Measurements from ENCODE around the gene SLC27A5. TPM values are rescaled to one million over a fixed set of nuclear protein-coding genes. Genes with fewer than 3 reads are reported as not detected.
"Not testable (repeated sequence)": the region's sequence is repeated elsewhere in the genome, so short reads cannot be mapped to it uniquely, and the experiment has no call there.

Gene SLC27A5
- total RNA-seq, 1 donor, result 3.0 TPM

DNA sequence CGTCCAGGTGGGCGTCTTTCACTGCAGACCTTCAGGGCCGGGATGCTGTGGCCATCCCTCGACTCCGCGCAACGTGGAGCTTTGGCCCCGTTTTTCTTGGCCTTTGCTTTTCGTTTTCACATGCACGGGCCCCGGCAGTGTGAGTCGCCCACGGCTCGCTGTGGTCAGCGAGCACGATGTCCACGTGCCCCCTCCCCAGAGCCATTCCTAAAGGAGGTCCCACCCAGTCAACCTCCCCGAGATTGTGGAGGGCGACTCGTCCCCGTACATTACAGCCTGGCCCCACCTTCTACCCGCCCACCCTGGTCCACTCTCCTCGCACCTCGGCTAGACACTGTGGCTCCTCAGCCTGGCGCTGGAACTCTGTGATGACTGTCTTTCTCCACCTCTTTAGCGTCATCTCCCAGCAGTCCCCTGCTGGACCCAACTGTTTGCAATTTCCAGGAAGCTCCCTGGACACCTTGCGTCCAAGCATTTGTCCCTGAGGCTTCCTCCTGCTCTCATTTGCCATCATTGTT, 35.2 kb downstream of the SLC27A5 start:
- DNase-seq (ENCODE audit: low read depth), result peak; percentile 25
- peak overlapping the region; percentile 71 for H3K4me3 ChIP-seq (ENCODE audit: low read depth, low read length)
- TF ChIP-seq, protein P1, sequence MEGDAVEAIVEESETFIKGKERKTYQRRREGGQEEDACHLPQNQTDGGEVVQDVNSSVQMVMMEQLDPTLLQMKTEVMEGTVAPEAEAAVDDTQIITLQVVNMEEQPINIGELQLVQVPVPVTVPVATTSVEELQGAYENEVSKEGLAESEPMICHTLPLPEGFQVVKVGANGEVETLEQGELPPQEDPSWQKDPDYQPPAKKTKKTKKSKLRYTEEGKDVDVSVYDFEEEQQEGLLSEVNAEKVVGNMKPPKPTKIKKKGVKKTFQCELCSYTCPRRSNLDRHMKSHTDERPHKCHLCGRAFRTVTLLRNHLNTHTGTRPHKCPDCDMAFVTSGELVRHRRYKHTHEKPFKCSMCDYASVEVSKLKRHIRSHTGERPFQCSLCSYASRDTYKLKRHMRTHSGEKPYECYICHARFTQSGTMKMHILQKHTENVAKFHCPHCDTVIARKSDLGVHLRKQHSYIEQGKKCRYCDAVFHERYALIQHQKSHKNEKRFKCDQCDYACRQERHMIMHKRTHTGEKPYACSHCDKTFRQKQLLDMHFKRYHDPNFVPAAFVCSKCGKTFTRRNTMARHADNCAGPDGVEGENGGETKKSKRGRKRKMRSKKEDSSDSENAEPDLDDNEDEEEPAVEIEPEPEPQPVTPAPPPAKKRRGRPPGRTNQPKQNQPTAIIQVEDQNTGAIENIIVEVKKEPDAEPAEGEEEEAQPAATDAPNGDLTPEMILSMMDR (IDR thresholded peaks at IDR 0.05; ENCODE audit: insufficient read depth, low read depth, low read length), result no peak

DNA sequence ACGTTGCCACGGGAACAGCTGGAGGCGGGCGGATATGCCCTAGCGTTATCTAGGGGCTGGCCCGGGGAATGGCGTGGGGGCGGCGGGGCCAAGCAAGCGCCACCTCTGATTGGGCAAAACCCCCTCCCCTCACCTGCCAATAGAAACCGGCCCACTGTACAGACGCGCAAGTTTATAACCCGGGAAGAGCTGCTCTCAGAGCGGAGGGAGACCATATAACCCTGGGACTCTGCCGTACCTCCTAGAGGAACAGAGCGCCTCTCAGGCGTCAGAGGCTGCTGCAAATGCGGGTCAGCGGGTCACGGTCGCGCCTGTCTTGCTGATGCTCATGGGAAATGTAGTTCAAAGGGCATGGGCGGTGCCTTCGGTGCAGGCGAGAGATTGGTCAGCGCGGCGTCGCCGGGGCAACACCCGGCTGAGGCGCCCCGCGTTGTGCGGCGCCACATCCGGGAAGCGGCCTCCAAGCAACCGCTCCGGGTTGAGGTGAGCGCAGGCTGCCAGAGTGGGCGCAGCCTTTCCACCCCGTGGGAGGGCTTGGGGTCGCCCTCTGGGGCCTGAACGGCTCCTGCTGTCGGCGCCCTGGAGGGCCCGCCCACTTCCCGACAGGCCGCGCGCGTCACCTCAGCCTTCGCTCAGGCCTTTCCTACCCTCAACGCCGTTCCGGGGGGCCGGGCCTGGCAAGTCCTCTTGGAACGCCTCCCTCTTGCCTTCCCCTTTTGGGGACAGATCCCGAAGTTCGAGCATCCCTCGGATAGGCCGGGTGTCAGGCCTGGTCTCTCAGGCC, 35.9 kb downstream of the SLC27A5 start, which contains the start of gene ZNF446:
Gene ZNF446 (plus strand): TSS at position 639 of the 784 bp plus-strand sequence. CDS start 867 bp downstream, outside the sequence.
- TF ChIP-seq, protein P1 (IDR thresholded peaks at IDR 0.05; ENCODE audit: insufficient read depth, low read depth, low read length), result no peak
- DNase-seq (ENCODE audit: low read depth), result peak; percentile 97
- peak within 1 kb of the TSS; percentile 71 for H3K4me3 ChIP-seq (ENCODE audit: low read depth, low read length)

DNA sequence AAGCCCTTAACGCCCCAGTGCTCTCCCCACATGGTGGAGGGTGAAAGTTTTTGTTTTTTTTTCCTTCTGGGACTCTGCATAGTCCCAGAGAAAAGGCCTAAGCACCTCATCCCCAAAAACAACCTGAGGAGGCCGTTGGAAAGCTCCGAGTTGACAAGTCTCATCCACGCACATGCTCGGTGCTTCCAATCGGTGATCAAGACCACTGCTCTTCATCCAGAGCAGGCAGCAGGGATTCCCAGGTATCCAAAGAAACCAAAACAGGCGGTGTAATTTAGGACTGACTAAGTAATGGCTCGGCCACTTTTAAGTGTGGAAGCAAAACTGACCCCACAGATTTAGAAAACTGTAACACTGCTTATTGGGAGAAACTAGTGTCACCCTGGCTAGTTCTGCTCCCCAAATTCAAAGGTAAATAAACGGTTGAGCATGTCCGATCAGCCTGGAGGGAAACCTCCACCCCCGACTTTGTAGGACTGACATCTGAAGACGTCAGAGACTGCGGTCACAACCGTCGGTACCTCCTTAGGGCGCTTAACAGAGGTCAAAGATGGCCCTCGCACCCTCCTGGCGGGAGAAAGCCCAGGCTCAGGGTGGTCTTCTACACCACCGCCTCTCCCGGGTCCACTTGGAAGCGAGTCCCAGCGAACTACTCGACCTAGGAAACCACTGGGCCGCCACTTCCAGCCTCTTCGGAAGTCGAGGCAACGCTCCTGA, 36.6 kb downstream of the SLC27A5 start:
- TF ChIP-seq, protein P1 (IDR thresholded peaks at IDR 0.05; ENCODE audit: insufficient read depth, low read depth, low read length), result no peak
- H3K4me3 ChIP-seq (ENCODE audit: low read depth, low read length), result peak overlapping the region; percentile 71
- no peak for DNase-seq (ENCODE audit: low read depth)

DNA sequence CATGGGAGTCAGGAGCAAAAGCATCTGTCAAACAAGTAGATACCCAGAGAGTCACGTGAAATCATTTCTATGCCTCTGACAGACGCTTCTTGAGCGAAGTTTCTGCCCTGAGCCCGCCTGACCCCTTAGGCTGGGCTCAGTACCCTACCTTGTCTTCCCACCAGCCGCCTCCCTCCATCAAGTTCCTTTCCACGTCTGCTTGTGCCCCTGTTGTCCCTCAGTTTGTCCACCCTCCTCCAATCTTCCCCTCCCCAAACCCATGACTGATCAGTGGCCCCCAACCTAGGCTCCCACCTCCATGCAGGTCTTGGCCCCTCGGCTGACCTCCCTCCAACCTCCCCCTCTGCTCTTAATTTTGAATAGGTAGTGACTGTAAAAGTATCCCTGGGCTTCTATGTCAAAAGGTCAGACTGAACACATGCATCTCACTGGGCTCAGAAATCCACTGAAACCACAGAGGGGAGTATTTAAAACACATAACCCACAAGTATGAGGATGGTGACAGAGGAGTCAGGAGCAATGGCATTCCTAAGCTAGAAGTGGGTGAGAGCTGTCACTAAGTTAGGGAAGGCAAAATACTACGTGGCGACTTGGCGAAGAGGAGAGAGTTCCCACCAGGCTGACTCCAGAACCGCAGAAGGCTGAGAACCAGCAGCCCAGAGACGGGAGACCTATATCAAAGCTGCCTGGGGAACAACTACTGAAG, 37.3 kb downstream of the SLC27A5 start:
- TF ChIP-seq, protein P1 (IDR thresholded peaks at IDR 0.05; ENCODE audit: insufficient read depth, low read depth, low read length), result no peak
- no peak overlapping the region for H3K4me3 ChIP-seq (ENCODE audit: low read depth, low read length)

DNA sequence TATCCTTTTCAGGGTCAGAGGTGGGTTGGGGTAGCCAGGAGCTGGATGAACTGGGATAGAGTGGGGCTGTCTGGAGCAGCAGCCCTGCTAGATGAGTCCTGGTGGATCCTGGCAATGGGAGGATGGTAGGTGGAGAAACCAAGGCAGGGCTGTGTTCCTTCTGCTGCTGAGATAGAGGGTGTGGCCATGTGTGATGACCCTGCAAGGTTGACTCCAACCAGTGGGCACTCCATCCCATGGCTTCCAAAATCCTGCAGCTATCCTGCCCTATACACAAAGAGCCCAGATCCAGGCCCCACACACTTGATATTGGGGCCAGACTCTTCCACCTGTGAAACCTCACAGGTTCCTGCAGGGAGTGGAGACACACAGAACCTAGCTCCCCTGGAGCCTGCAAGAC, 38.0 kb downstream of the SLC27A5 start:
- TF ChIP-seq, protein P1 (IDR thresholded peaks at IDR 0.05; ENCODE audit: insufficient read depth, low read depth, low read length), result no peak
- H3K4me3 ChIP-seq (ENCODE audit: low read depth, low read length), result no peak overlapping the region
- no peak for DNase-seq (ENCODE audit: low read depth)

More for the DNA sequence above, 37.3 kb downstream of the SLC27A5 start:
- DNase-seq (ENCODE audit: low read depth), result peak; percentile 80

DNA sequence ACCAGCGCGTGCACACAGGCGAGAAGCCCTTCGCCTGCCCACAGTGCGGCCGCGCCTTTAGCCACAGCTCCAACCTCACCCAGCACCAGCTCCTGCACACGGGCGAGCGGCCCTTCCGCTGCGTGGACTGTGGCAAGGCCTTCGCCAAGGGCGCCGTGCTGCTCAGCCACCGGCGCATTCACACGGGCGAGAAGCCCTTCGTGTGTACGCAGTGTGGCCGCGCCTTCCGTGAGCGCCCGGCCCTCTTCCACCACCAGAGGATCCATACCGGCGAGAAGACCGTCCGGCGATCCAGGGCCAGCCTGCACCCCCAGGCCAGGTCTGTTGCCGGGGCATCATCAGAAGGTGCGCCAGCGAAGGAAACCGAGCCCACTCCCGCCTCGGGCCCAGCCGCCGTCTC, 40.1 kb downstream of the SLC27A5 start:
- DNase-seq (ENCODE audit: low read depth), result no peak
- TF ChIP-seq, protein P1 (IDR thresholded peaks at IDR 0.05; ENCODE audit: insufficient read depth, low read depth, low read length), result no peak
- H3K4me3 ChIP-seq (ENCODE audit: low read depth, low read length), result no peak overlapping the region

DNA sequence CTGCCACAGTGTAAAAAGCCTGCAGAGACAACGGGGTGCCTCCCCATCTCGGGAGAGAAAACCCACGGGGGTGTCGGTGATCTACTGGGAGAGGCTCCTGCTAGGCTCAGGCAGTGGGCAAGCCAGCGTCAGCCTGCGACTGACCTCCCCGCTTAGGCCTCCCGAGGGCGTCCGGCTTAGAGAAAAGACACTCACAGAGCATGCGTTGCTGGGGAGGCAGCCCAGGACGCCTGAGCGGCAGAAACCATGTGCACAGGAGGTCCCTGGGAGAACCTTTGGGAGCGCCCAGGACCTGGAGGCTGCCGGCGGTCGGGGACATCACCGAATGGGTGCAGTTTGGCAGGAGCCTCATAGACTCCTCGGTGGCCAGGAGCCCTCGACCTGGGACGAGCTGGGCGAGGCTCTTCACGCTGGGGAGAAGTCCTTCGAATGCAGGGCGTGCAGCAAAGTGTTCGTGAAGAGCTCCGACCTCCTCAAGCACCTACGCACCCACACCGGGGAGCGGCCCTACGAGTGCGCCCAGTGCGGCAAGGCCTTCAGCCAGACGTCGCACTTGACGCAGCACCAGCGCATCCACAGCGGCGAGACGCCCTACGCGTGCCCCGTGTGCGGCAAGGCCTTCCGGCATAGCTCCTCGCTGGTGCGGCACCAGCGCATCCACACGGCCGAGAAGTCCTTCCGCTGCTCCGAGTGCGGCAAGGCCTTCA, 40.8 kb downstream of the SLC27A5 start:
- not testable (repeated sequence) for H3K4me3 ChIP-seq (ENCODE audit: low read depth, low read length); DNase-seq (ENCODE audit: low read depth)

All from fibroblast of villous mesenchyme (primary cell).